Measurements from ENCODE around the gene DERL2. TPM values are rescaled to one million over a fixed set of nuclear protein-coding genes. Genes with fewer than 3 reads are reported as not detected.

DERL2 gene
- total RNA-seq, 1 experiment from 2014 or later = 38.7 TPM

- CTCF ChIA-PET = no interaction called here
These were observed 47.7 kb upstream of the DERL2 start for GRCh38 chr17:5533486-5534315.

GRCh38 chr17:5532581-5532980 is 46.6 kb upstream of the DERL2 start:
- CTCF ChIA-PET = no interaction called here
- Histone ChIP-seq H3K27me3 (ENCODE audit: low read length) (no peaks in the 10 kb centered on the region), H3K36me3 (ENCODE audit: low read depth, low read length) (no peaks in the 10 kb centered on the region), H2AFZ (ENCODE audit: low read length) (no peak overlapping the region), H3K4me3 (ENCODE audit: low read length) (no peak overlapping the region), H3K4me2 (ENCODE audit: low read length) (no peak overlapping the region), H3K4me1 (ENCODE audit: insufficient read depth, low read length) (peaks cover under 1% of the 10 kb centered on the region; the same call in 1 of the 2 replicates), H3K9me2 (replicated peaks; ENCODE audit: low read length) (no peaks in the 10 kb centered on the region), H3K27ac (ENCODE audit: low read length) (no peak overlapping the region), H4K20me1 (ENCODE audit: low read length) (no peaks in the 10 kb centered on the region), H3K79me2 (ENCODE audit: low read length) (no peaks in the 10 kb centered on the region), H3K9ac (ENCODE audit: low read length) (no peak overlapping the region), H3K9me3 (ENCODE audit: low read length) (no peaks in the 10 kb centered on the region), H3F3A (ENCODE audit: low read length, unreplicated experiment) (no peaks in the 10 kb centered on the region)
- DNase-seq (no peak), ATAC-seq (no peak)
- TF ChIP-seq CTCF (conservative IDR thresholded peaks at IDR 0.05; ENCODE audit: low read depth, low read length) (no peak), EZH2phosphoT487 (IDR thresholded peaks at IDR 0.05; ENCODE audit: borderline replicate concordance, low read length) (no peak)
- BruUV-seq (replicated peaks) = no TSS peak
- intact Hi-C loops (cut with micrococcal nuclease) = no loop called here
- POLR2A ChIA-PET (ENCODE audit: unreplicated experiment) = no interaction called here

More at GRCh38 chr17:5533486-5534315, 47.7 kb upstream of the DERL2 start:
- Histone ChIP-seq H3K36me3 (ENCODE audit: low read depth, low read length) (no peaks in the 10 kb centered on the region), H3K27ac (ENCODE audit: low read length) (no peak overlapping the region), H2AFZ (ENCODE audit: low read length) (no peak overlapping the region), H3K27me3 (ENCODE audit: low read length) (no peaks in the 10 kb centered on the region), H3K4me3 (ENCODE audit: low read length) (no peak overlapping the region), H3K9ac (ENCODE audit: low read length) (no peak overlapping the region), H3K9me3 (ENCODE audit: low read length) (no peaks in the 10 kb centered on the region), H3K79me2 (ENCODE audit: low read length) (no peaks in the 10 kb centered on the region), H3K4me1 (ENCODE audit: insufficient read depth, low read length) (no peaks in the 10 kb centered on the region), H4K20me1 (ENCODE audit: low read length) (no peaks in the 10 kb centered on the region), H3K9me2 (replicated peaks; ENCODE audit: low read length) (no peaks in the 10 kb centered on the region), H3K4me2 (ENCODE audit: low read length) (no peak overlapping the region), H3F3A (ENCODE audit: low read length, unreplicated experiment) (no peaks in the 10 kb centered on the region)
- POLR2A ChIA-PET (ENCODE audit: unreplicated experiment) = no interaction called here
- intact Hi-C loops (cut with micrococcal nuclease) = no loop called here
- TF ChIP-seq EZH2 (IDR thresholded peaks at IDR 0.05; ENCODE audit: low read length, unreplicated experiment) (no peak), EZH2phosphoT487 (IDR thresholded peaks at IDR 0.05; ENCODE audit: borderline replicate concordance, low read length) (no peak), CTCF (conservative IDR thresholded peaks at IDR 0.05; ENCODE audit: low read depth, low read length) (no peak)
- DNase-seq (no peak), ATAC-seq (no peak)
- BruUV-seq (replicated peaks) = no TSS peak

DNA sequence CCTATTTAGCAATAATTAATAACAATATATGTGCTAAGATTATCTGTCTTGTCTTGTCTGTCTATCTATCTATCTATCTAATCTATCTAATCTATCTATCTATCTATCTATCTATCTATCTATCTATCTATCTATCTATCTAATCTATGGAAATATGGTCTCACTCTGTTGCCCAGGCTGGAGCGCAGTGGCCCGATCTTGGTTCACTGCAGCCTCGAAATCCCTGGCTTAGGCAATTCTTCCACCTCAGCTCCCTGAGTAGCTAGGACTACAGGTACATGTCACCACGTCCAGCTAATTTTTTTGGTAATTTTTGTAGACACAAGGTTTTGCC is 45.1 kb upstream of the DERL2 start:
- intact Hi-C loops (cut with micrococcal nuclease) = no loop called here
- Histone ChIP-seq H3K9ac (ENCODE audit: low read length) (no peak overlapping the region), H3F3A (ENCODE audit: low read length, unreplicated experiment) (no peaks in the 10 kb centered on the region), H3K27me3 (ENCODE audit: low read length) (no peaks in the 10 kb centered on the region), H3K79me2 (ENCODE audit: low read length) (no peaks in the 10 kb centered on the region), H3K9me3 (ENCODE audit: low read length) (no peaks in the 10 kb centered on the region), H3K4me1 (ENCODE audit: insufficient read depth, low read length) (peaks cover 13% of the 10 kb centered on the region), H3K4me3 (ENCODE audit: low read length) (no peak overlapping the region), H3K36me3 (ENCODE audit: low read depth, low read length) (no peaks in the 10 kb centered on the region), H3K9me2 (replicated peaks; ENCODE audit: low read length) (no peaks in the 10 kb centered on the region), H3K4me2 (ENCODE audit: low read length) (no peak overlapping the region), H2AFZ (ENCODE audit: low read length) (no peak overlapping the region), H3K27ac (ENCODE audit: low read length) (no peak overlapping the region), H4K20me1 (ENCODE audit: low read length) (no peaks in the 10 kb centered on the region)
- ATAC-seq (no peak), DNase-seq (no peak)
- BruUV-seq (replicated peaks) = no TSS peak
- ChIA-PET CTCF (no interaction called here), POLR2A (ENCODE audit: unreplicated experiment) (no interaction called here)
- TF ChIP-seq EZH2phosphoT487 (IDR thresholded peaks at IDR 0.05; ENCODE audit: borderline replicate concordance, low read length) (no peak), CTCF (conservative IDR thresholded peaks at IDR 0.05; ENCODE audit: low read depth, low read length) (no peak), EZH2 (IDR thresholded peaks at IDR 0.05; ENCODE audit: low read length, unreplicated experiment) (no peak)

All from PC-3 (cell line).